ENCODE results near the gene AMER3.
A peak's percentile ranks its signal among the peaks of the same experiment; 100 is the strongest.

The AMER3 gene

GRCh38 chr2:130756053-130756873 lies 923 bp downstream of the AMER3 start:
- peak in 1 of 2 donors; percentile 58 for DNase-seq
- Histone ChIP-seq H2BK12ac (ENCODE audit: low read length) (no peak overlapping the region), H2AFZ (ENCODE audit: insufficient read depth, low read length, poor library complexity) (no peak overlapping the region), H4K12ac (ENCODE audit: low read depth, low read length) (no peak overlapping the region), H2AK5ac (ENCODE audit: low read length) (no peak overlapping the region), H2BK120ac (ENCODE audit: insufficient read depth, low read length, poor library complexity) (no peak overlapping the region), H2BK5ac (ENCODE audit: low read depth, low read length, poor library complexity) (no peak overlapping the region), H3K27me3 (ENCODE audit: insufficient read depth, low read length) (peaks cover 20% of the 10 kb centered on the region), H4K91ac (ENCODE audit: low read depth, low read length) (no peak overlapping the region), H3K36me3 (ENCODE audit: control insufficient read depth in 1 of 2, insufficient read depth in 2 of 2, low read length in 2 of 2) (no peaks in the 10 kb centered on the region), H3K4me1 (ENCODE audit: control insufficient read depth in 1 of 2, insufficient read depth in 2 of 2, low read length in 2 of 2) (peaks cover 3 to 5% of the 10 kb centered on the region in 2 experiments), H3K4ac (ENCODE audit: low read depth, low read length) (no peak overlapping the region), H3K18ac (ENCODE audit: low read length) (no peak overlapping the region), H3K79me2 (ENCODE audit: control insufficient read depth, insufficient read depth, low read length, poor library complexity) (no peaks in the 10 kb centered on the region), H3K14ac (ENCODE audit: low read length) (no peak overlapping the region), H3K4me3 (ENCODE audit: low read depth, low read length) (peak overlapping the region; percentile 73), H3K9me3 (ENCODE audit: insufficient read depth, low read depth, low read length) (peaks cover 1% of the 10 kb centered on the region), H3K27ac (ENCODE audit: low read depth, low read length) (no peak overlapping the region), H3K9ac (ENCODE audit: low read length) (no peak overlapping the region), H3K23ac (ENCODE audit: low read length) (no peak overlapping the region), H3K4me2 (ENCODE audit: low read length) (peak overlapping the region; percentile 96), H4K8ac (ENCODE audit: low read depth, low read length) (no peak overlapping the region), H3K79me1 (ENCODE audit: low read length) (no peaks in the 10 kb centered on the region)
- WGBS (ENCODE audit: extremely low coverage, insufficient coverage, insufficient read length), result no CpG with 5 or more reads among the region's 80 CpGs

GRCh38 chr2:130756874-130757668 lies 1.7 kb downstream of the AMER3 start:
- no CpG with 5 or more reads among the region's 16 CpGs for WGBS (ENCODE audit: extremely low coverage, insufficient coverage, insufficient read length)
- no peak overlapping the region for H2AFZ ChIP-seq (ENCODE audit: insufficient read depth, low read length, poor library complexity)
- H3K14ac ChIP-seq (ENCODE audit: low read length), result no peak overlapping the region
- no peak overlapping the region for H2BK12ac ChIP-seq (ENCODE audit: low read length)
- H4K91ac ChIP-seq (ENCODE audit: low read depth, low read length), result no peak overlapping the region
- H3K79me2 ChIP-seq (ENCODE audit: control insufficient read depth, insufficient read depth, low read length, poor library complexity), result no peaks in the 10 kb centered on the region
- peaks cover 20% of the 10 kb centered on the region for H3K27me3 ChIP-seq (ENCODE audit: insufficient read depth, low read length)
- no peak overlapping the region for H4K8ac ChIP-seq (ENCODE audit: low read depth, low read length)
- H3K9ac ChIP-seq (ENCODE audit: low read length), result no peak overlapping the region
- no peak overlapping the region for H4K12ac ChIP-seq (ENCODE audit: low read depth, low read length)
- H2BK120ac ChIP-seq (ENCODE audit: insufficient read depth, low read length, poor library complexity), result no peak overlapping the region
- H3K23ac ChIP-seq (ENCODE audit: low read length), result no peak overlapping the region
- H3K79me1 ChIP-seq (ENCODE audit: low read length), result no peaks in the 10 kb centered on the region
- H3K4ac ChIP-seq (ENCODE audit: low read depth, low read length), result no peak overlapping the region
- no peak overlapping the region for H3K18ac ChIP-seq (ENCODE audit: low read length)
- no peak overlapping the region for H2AK5ac ChIP-seq (ENCODE audit: low read length)
- DNase-seq, result peak; percentile 62 to 80
- H3K4me2 ChIP-seq (ENCODE audit: low read length), result no peak overlapping the region
- peaks cover 1% of the 10 kb centered on the region for H3K9me3 ChIP-seq (ENCODE audit: insufficient read depth, low read depth, low read length)
- H3K36me3 ChIP-seq (ENCODE audit: control insufficient read depth in 1 of 2, insufficient read depth in 2 of 2, low read length in 2 of 2), result no peaks in the 10 kb centered on the region
- H2BK5ac ChIP-seq (ENCODE audit: low read depth, low read length, poor library complexity), result no peak overlapping the region
- peaks cover 3 to 5% of the 10 kb centered on the region in 2 experiments for H3K4me1 ChIP-seq (ENCODE audit: control insufficient read depth in 1 of 2, insufficient read depth in 2 of 2, low read length in 2 of 2)
- no peak overlapping the region for H3K27ac ChIP-seq (ENCODE audit: low read depth, low read length)
- no peak overlapping the region for H3K4me3 ChIP-seq (ENCODE audit: low read depth, low read length)

GRCh38 chr2:130759906-130760753 lies 4.8 kb downstream of the AMER3 start:
- Histone ChIP-seq H3K27ac (ENCODE audit: low read depth, low read length) (no peak overlapping the region), H4K91ac (ENCODE audit: low read depth, low read length) (no peak overlapping the region), H3K79me2 (ENCODE audit: control insufficient read depth, insufficient read depth, low read length, poor library complexity) (no peaks in the 10 kb centered on the region), H4K8ac (ENCODE audit: low read depth, low read length) (no peak overlapping the region), H3K4ac (ENCODE audit: low read depth, low read length) (no peak overlapping the region), H4K12ac (ENCODE audit: low read depth, low read length) (no peak overlapping the region), H3K14ac (ENCODE audit: low read length) (no peak overlapping the region), H2BK5ac (ENCODE audit: low read depth, low read length, poor library complexity) (no peak overlapping the region), H3K4me1 (ENCODE audit: control insufficient read depth in 1 of 2, insufficient read depth in 2 of 2, low read length in 2 of 2) (peaks cover 3 to 5% of the 10 kb centered on the region in 2 experiments), H3K9me3 (ENCODE audit: insufficient read depth, low read depth, low read length) (peaks cover 4% of the 10 kb centered on the region), H3K27me3 (ENCODE audit: insufficient read depth, low read length) (peaks cover 17% of the 10 kb centered on the region), H3K18ac (ENCODE audit: low read length) (no peak overlapping the region), H2AK5ac (ENCODE audit: low read length) (no peak overlapping the region), H2AFZ (ENCODE audit: insufficient read depth, low read length, poor library complexity) (no peak overlapping the region), H3K23ac (ENCODE audit: low read length) (no peak overlapping the region), H3K4me3 (ENCODE audit: low read depth, low read length) (no peak overlapping the region), H3K9ac (ENCODE audit: low read length) (no peak overlapping the region), H3K79me1 (ENCODE audit: low read length) (no peaks in the 10 kb centered on the region), H2BK120ac (ENCODE audit: insufficient read depth, low read length, poor library complexity) (no peak overlapping the region), H3K36me3 (ENCODE audit: control insufficient read depth in 1 of 2, insufficient read depth in 2 of 2, low read length in 2 of 2) (no peaks in the 10 kb centered on the region), H2BK12ac (ENCODE audit: low read length) (no peak overlapping the region), H3K4me2 (ENCODE audit: low read length) (no peak overlapping the region)
- WGBS (ENCODE audit: extremely low coverage, insufficient coverage, insufficient read length), result no CpG with 5 or more reads among the region's 10 CpGs
- no peak for DNase-seq

Data from trophoblast cell (in vitro differentiated cells and primary cell).